HCT116 (cell line): ENCODE results near the gene TMEM132D. TPM values are rescaled to one million over a fixed set of nuclear protein-coding genes. Genes with fewer than 3 reads are reported as not detected.

Experiments used
- ATAC-seq: fragments of 200-7000 bp; cut with Tn5 transposase; 2 replicates; pipeline ENCODE4 v1.9.1; 2020; ENCODE audit warnings: mild to moderate bottlenecking, moderate library complexity
- BruUV-seq: library from RNA; stranded (reverse); fragments of 400-500 nt; replicated peaks from 2 replicates; lab custom pipeline; 2021; lab: Mats Ljungman, UMichigan
- CTCF ChIA-PET: fragments of 300-600 bp; sonication (Branson Sonifier 250); formaldehyde crosslinking; loops from one replicate; lab custom pipeline; 2021; ENCODE audit warnings: antibody characterized with exemption; lab: Charles Lee
- POLR2A ChIA-PET: fragments of 300-600, 350-600 bp; sonication (Branson Sonifier 250); formaldehyde crosslinking; loops from one replicate; lab custom pipeline; 2021; ENCODE audit warnings: antibody characterized with exemption; lab: Charles Lee
- RAD21 ChIA-PET, 2 experiments: fragments of 300-600 bp; sonication (Branson Sonifier 250); formaldehyde crosslinking; loops; one replicate each; lab custom pipeline; 2023; ENCODE audit warnings: low total read pairs in 2 of 2; ENCODE audit not compliant: uncharacterized antibody in 2 of 2, unreplicated experiment in 2 of 2, low non-redundant PET in 1 of 2; lab: Charles Lee
- DNase-seq: peaks from one replicate; pipeline ENCODE4 v3.0.0-alpha.2; 2010; ENCODE audit warnings: low read depth, low spot score
- H2AFZ ChIP-seq: fragments of 200-600 bp; shearing (Covaris generic), sonication (generic); 2 replicates; pipeline ENCODE4 v1.6.1; 2017; ENCODE audit warnings: low read depth, mixed run types, mixed read lengths, antibody characterized with exemption, low read length; ENCODE audit not compliant: poor library complexity, severe bottlenecking
- H3K27ac ChIP-seq: 2 replicates; pipeline ENCODE4 v1.5.1; 2012; ENCODE audit warnings: low read depth, low read length
- H3K27me3 ChIP-seq: fragments of 200-600 bp; sonication (generic); 2 replicates; pipeline ENCODE4 v1.6.1; 2016; ENCODE audit warnings: mixed run types, low read length, mixed read lengths; ENCODE audit not compliant: insufficient read depth
- H3K36me3 ChIP-seq, 2 experiments: fragments of 200-500 bp in 1 of 2; fragments of 200-600 bp in 1 of 2; sonication (Bioruptor generic) in 1 of 2; sonication (generic) in 1 of 2; 2 replicates each; pipeline versions ENCODE4 v1.5.1 to v1.6.1; 2014 to 2016; ENCODE audit warnings: low read length in 2 of 2, inconsistent platforms in 1 of 2, mixed read lengths in 1 of 2, mixed run types in 1 of 2; ENCODE audit not compliant: insufficient read depth in 2 of 2, control insufficient read depth in 1 of 2
- H3K4me1 ChIP-seq, 2 experiments: fragments of 200-600 bp in 1 of 2; sonication (generic) in 1 of 2; 2 replicates each; pipeline versions ENCODE4 v1.5.1 to v1.6.1; 2012 to 2017; ENCODE audit warnings: low read length in 2 of 2, inconsistent platforms in 1 of 2, mild to moderate bottlenecking in 1 of 2, mixed read lengths in 1 of 2, mixed run types in 1 of 2, moderate library complexity in 1 of 2; ENCODE audit not compliant: insufficient read depth in 2 of 2, control insufficient read depth in 1 of 2
- H3K4me2 ChIP-seq: fragments of 200-600 bp; sonication (generic); 2 replicates; pipeline ENCODE4 v1.6.1; 2017; ENCODE audit warnings: mixed run types, low read length, mixed read lengths
- H3K4me3 ChIP-seq, 2 experiments: fragments of 200-600 bp in 1 of 2; sonication (generic) in 1 of 2; replicated peaks in 1 of 2; 2 replicates each; pipeline ENCODE4 v1.5.1; 2011 to 2016; ENCODE audit warnings: low read length in 2 of 2, control low read depth in 1 of 2, low read depth in 1 of 2, mild to moderate bottlenecking in 1 of 2, mixed read lengths in 1 of 2, mixed run types in 1 of 2
- H3K79me2 ChIP-seq: fragments of 200-600 bp; sonication (generic); 2 replicates; pipeline ENCODE4 v1.6.1; 2017; ENCODE audit warnings: mild to moderate bottlenecking, mixed run types, low read length, moderate library complexity, mixed read lengths; ENCODE audit not compliant: insufficient read depth
- H3K9ac ChIP-seq: fragments of 200-600 bp; sonication (generic); 2 replicates; pipeline ENCODE4 v1.6.1; 2016; ENCODE audit warnings: low read length, mixed read lengths
- H3K9me2 ChIP-seq: fragments of 200-600 bp; sonication (generic), shearing (Covaris generic); 2 replicates; pipeline ENCODE4 v1.6.1; 2017; ENCODE audit warnings: mixed run types, mild to moderate bottlenecking, moderate library complexity; ENCODE audit not compliant: insufficient read depth
- H3K9me3 ChIP-seq, 2 experiments: fragments of 200-500 bp in 1 of 2; fragments of 200-600 bp in 1 of 2; sonication (Bioruptor generic) in 1 of 2; sonication (generic) in 1 of 2; 2 replicates each; pipeline ENCODE4 v1.6.1; 2014 to 2017; ENCODE audit warnings: low read length in 2 of 2, mixed read lengths in 2 of 2, inconsistent platforms in 1 of 2, low read depth in 1 of 2, mild to moderate bottlenecking in 1 of 2, mixed run types in 1 of 2, moderate library complexity in 1 of 2; ENCODE audit not compliant: control insufficient read depth in 1 of 2, insufficient read depth in 1 of 2
- H4K20me1 ChIP-seq: fragments of 200-600 bp; sonication (generic), shearing (Covaris generic); 2 replicates; pipeline ENCODE4 v1.6.1; 2017; ENCODE audit warnings: mixed run types, mild to moderate bottlenecking, moderate library complexity; ENCODE audit not compliant: insufficient read depth
- ATF3 ChIP-seq: IDR thresholded peaks from 2 replicates; pipeline ENCODE4 v1.6.1; 2012
- CBX3 ChIP-seq: IDR thresholded peaks from 2 replicates; pipeline ENCODE4 v1.6.1; 2012; ENCODE audit warnings: low read depth
- EGR1 ChIP-seq: IDR thresholded peaks from 2 replicates; pipeline ENCODE4 v1.6.1; 2012; ENCODE audit warnings: low read depth
- EZH2 ChIP-seq: fragments of 200-600 bp; sonication (generic); IDR thresholded peaks from 2 replicates; pipeline ENCODE4 v1.6.1; 2017; ENCODE audit warnings: antibody characterized with exemption, mixed run types
- EZH2phosphoT487 ChIP-seq: fragments of 200-600 bp; IDR thresholded peaks from 2 replicates; pipeline ENCODE4 v1.6.1; 2018; ENCODE audit warnings: antibody characterized with exemption, borderline replicate concordance
- JUND ChIP-seq: IDR thresholded peaks from 2 replicates; pipeline ENCODE4 v1.6.1; 2012
- MAX ChIP-seq: IDR thresholded peaks from 2 replicates; pipeline ENCODE4 v1.6.1; 2012
- POLR2A ChIP-seq: IDR thresholded peaks from 2 replicates; pipeline ENCODE4 v1.7.0; 2011; ENCODE audit warnings: borderline replicate concordance; ENCODE audit not compliant: insufficient read depth, insufficient read length; ENCODE audit errors: extremely low read depth
- POLR2AphosphoS5 ChIP-seq: IDR thresholded peaks from 2 replicates; pipeline ENCODE4 v1.6.1; 2011; ENCODE audit warnings: mild to moderate bottlenecking, low read depth, low read length, moderate library complexity
- RAD21 ChIP-seq: IDR thresholded peaks from 2 replicates; pipeline ENCODE4 v1.6.1; 2012; ENCODE audit warnings: low read depth, mild to moderate bottlenecking
- REST ChIP-seq: IDR thresholded peaks from 2 replicates; pipeline ENCODE4 v1.6.1; 2012; ENCODE audit warnings: low read depth
- SIN3A ChIP-seq: IDR thresholded peaks from 2 replicates; pipeline ENCODE4 v1.6.1; 2012; ENCODE audit warnings: low read depth
- SP1 ChIP-seq: IDR thresholded peaks from 2 replicates; pipeline ENCODE4 v1.6.1; 2012; ENCODE audit warnings: low read depth
- SRF ChIP-seq: IDR thresholded peaks from 2 replicates; pipeline ENCODE4 v1.6.1; 2012; ENCODE audit warnings: low read depth
- YY1 ChIP-seq: IDR thresholded peaks from 2 replicates; pipeline ENCODE4 v1.6.1; 2011; ENCODE audit warnings: low read length, low read depth, moderate library complexity, mild to moderate bottlenecking; ENCODE audit not compliant: insufficient replicate concordance; ENCODE audit errors: extremely low read depth
- ZBTB33 ChIP-seq: IDR thresholded peaks from 2 replicates; pipeline ENCODE4 v1.6.1; 2011; ENCODE audit warnings: mild to moderate bottlenecking, low read length, moderate library complexity; ENCODE audit not compliant: insufficient replicate concordance; ENCODE audit errors: extremely low read depth
- ZFX ChIP-seq: fragments of 450-650 bp; IDR thresholded peaks from 2 replicates; pipeline ENCODE4 v1.6.1; 2017
- ZNF274 ChIP-seq: fragments of 200-500 bp; sonication (Bioruptor generic); IDR thresholded peaks from 2 replicates; pipeline ENCODE4 v1.6.1; 2014; ENCODE audit warnings: mild to moderate bottlenecking, low read depth, low read length, inconsistent platforms
- intact Hi-C: fragments of 100-400 bp; cut with micrococcal nuclease; formaldehyde crosslinking; loops from 2 replicates; pipeline ENCODE4 v1.10.0; 2022
- total RNA-seq: library from RNA; stranded (reverse); gene quantifications from one replicate; pipeline ENCODE4 v1.2.1, GENCODE V29; 2021; ENCODE audit not compliant: unreplicated experiment

TMEM132D gene
- total RNA-seq, 1 experiment from 2014 or later: not detected

- no peak overlapping the region for H3K4me2 ChIP-seq
- no peak overlapping the region for H3K27ac ChIP-seq
- H3K9me3 ChIP-seq: peaks cover 6 to 22% of the 10 kb centered on the region in 2 experiments; a peak in 2 of 4 replicates
- no peak overlapping the region for H3K4me3 ChIP-seq
- ATAC-seq (no peak), DNase-seq (no peak)
- H3K27me3 ChIP-seq: no peaks in the 10 kb centered on the region
- no peaks in the 10 kb centered on the region for H3K4me1 ChIP-seq
- TF ChIP-seq POLR2AphosphoS5: no peak
- TF ChIP-seq YY1: no peak
- TF ChIP-seq SIN3A: no peak
- no peak for TF ChIP-seq REST
- TF ChIP-seq ZNF274: no peak
- TF ChIP-seq EGR1: no peak
- TF ChIP-seq MAX: no peak
- no peak for TF ChIP-seq POLR2A
- TF ChIP-seq JUND: no peak
- TF ChIP-seq SRF: no peak
- no peak for TF ChIP-seq RAD21
- TF ChIP-seq ATF3: no peak
- no peak for TF ChIP-seq EZH2phosphoT487
- no peak for TF ChIP-seq SP1
- no peak for TF ChIP-seq CBX3
- no peak for TF ChIP-seq ZFX
- TF ChIP-seq EZH2: no peak
- TF ChIP-seq ZBTB33: no peak
- H3K9me2 ChIP-seq: no peaks in the 10 kb centered on the region
- ChIA-PET RAD21 (no interaction called here), POLR2A (no interaction called here), CTCF (no interaction called here)
- BruUV-seq: no TSS peak
- no peaks in the 10 kb centered on the region for H3K79me2 ChIP-seq
- no peaks in the 10 kb centered on the region for H4K20me1 ChIP-seq
- no peak overlapping the region for H3K9ac ChIP-seq
- H2AFZ ChIP-seq: no peak overlapping the region
- intact Hi-C loops: no loop called here
- H3K36me3 ChIP-seq: no peaks in the 10 kb centered on the region
Observed at GRCh38 chr12:129599406-129599805, 304.4 kb downstream of the TMEM132D start.
